ENCODE measurements around the gene DCPS.

- TF ChIP-seq CTCF (conservative IDR thresholded peaks at IDR 0.05 in 1 of 2, IDR thresholded peaks at IDR 0.05 in 1 of 2; ENCODE audit: extremely low read depth in 1 of 2, insufficient read depth in 1 of 2, low read depth in 1 of 2, low read length in 2 of 2) (no peak), EZH2 (IDR thresholded peaks at IDR 0.05; ENCODE audit: borderline replicate concordance, low read length) (no peak)
Observed at GRCh38 chr11:126391286-126391954, 87.6 kb downstream of the DCPS start.

Measured in mammary epithelial cell (primary cell).